Left lung (tissue), 10 donors: ENCODE measurements around the gene ECI2. TPM values are rescaled to one million over a fixed set of nuclear protein-coding genes. Genes with fewer than 3 reads are reported as not detected.
"Not testable (repeated sequence)": the region's sequence is repeated elsewhere in the genome, so short reads cannot be mapped to it uniquely, and the experiment has no call there.

ENCODE experiments used
- ATAC-seq: fragments of 200-7000 bp; cut with Tn5 transposase; one replicate; pipeline ENCODE4 v1.9.1; 2020; ENCODE audit warnings: moderate library complexity
- DNase-seq, 4 donors: peaks; one replicate each; pipeline ENCODE4 v3.0.0-alpha.2; 2013 to 2020
- H3K27ac ChIP-seq, 2 donors: fragments of 200-600 bp; sonication (generic) in 1 of 2; one replicate each; pipeline versions ENCODE4 v1.5.0 to v1.8.0; 2020 to 2021
- H3K27me3 ChIP-seq, 2 donors: fragments of 200-600 bp; sonication (generic) in 1 of 2; one replicate each; pipeline versions ENCODE4 v1.5.0 to v1.8.0; 2020 to 2021
- H3K36me3 ChIP-seq, 2 donors: fragments of 200-600 bp; sonication (generic) in 1 of 2; one replicate each; pipeline versions ENCODE4 v1.5.0 to v1.8.0; 2020 to 2021
- H3K4me1 ChIP-seq, 2 donors: fragments of 200-600 bp; one replicate each; pipeline ENCODE4 v1.8.0; 2021
- H3K4me3 ChIP-seq, 2 donors: fragments of 200-600 bp; sonication (generic) in 1 of 2; one replicate each; pipeline versions ENCODE4 v1.5.0 to v1.8.0; 2020 to 2021; ENCODE audit warnings: mild to moderate bottlenecking in 1 of 2
- H3K9me3 ChIP-seq, 2 donors: fragments of 200-600 bp; sonication (generic) in 1 of 2; one replicate each; pipeline versions ENCODE4 v1.5.0 to v1.8.0; 2020 to 2021
- intact Hi-C, 2 donors: fragments of 100-400 bp; cut with DNase I; formaldehyde crosslinking; loops; one replicate each; pipeline versions ENCODE4 v1.11.2 to v1.14.2; 2022
- polyA plus RNA-seq, 6 donors: library from polyadenylated mRNA; unstranded; fragments of 120-200 nt; gene quantifications; one replicate each; pipeline ENCODE4 v1.2.1, GENCODE V29; 2013; ENCODE audit not compliant: insufficient read length in 6 of 6
- total RNA-seq, 2 donors: library from RNA; stranded (reverse); fragmentation: NEBNext Ultra II Directional; extraction: Animal tissue kit (Norgen Biotek cat#: 25700); gene quantifications; one replicate each; pipeline ENCODE4 v1.2.1, GENCODE V29; 2021
- TF ChIP-seq, protein P1 (sequence below), 2 donors: fragments of 200-600 bp; sonication (generic) in 1 of 2; IDR thresholded peaks; one replicate each; pipeline versions ENCODE4 v1.5.0 to v1.8.0; 2021; ENCODE audit warnings: antibody characterized with exemption in 2 of 2
- donor health status: DM: no; HTN: yes; CAD: no.
- donor health status: DM: no; HTN: no; CAD: no.

ECI2 gene
- total and polyA plus RNA-seq, 8 donors: 34.4 to 86.5 (median 73.9) TPM

DNA sequence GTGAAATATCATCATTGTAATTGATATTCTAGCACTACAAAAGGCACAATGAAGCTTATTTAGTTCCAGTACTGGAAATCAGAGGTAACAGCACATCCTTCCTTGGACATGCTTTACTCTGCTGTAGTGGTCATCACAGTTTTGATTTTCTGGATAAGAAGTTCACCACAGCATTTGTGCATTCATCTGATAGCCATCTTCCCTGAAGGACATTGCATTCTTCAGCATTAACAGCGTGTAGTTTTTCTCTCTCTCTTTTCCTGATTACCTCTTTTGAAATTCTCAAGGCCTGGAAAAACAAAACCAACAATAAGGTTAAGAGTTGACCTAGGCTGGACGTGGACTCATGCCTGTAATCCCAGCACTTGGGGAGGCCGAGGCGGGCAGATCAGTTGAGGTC is 19.6 kb downstream of the ECI2 start:
- Histone ChIP-seq H3K36me3 (peaks cover 0 to 60% of the 10 kb centered on the region in 2 donors), H3K27me3 (no peaks in the 10 kb centered on the region), H3K4me3 (no peak overlapping the region), H3K4me1 (no peaks in the 10 kb centered on the region), H3K9me3 (peaks cover 0 to 12% of the 10 kb centered on the region in 2 donors), H3K27ac (no peak overlapping the region)
- TF ChIP-seq, protein P1, sequence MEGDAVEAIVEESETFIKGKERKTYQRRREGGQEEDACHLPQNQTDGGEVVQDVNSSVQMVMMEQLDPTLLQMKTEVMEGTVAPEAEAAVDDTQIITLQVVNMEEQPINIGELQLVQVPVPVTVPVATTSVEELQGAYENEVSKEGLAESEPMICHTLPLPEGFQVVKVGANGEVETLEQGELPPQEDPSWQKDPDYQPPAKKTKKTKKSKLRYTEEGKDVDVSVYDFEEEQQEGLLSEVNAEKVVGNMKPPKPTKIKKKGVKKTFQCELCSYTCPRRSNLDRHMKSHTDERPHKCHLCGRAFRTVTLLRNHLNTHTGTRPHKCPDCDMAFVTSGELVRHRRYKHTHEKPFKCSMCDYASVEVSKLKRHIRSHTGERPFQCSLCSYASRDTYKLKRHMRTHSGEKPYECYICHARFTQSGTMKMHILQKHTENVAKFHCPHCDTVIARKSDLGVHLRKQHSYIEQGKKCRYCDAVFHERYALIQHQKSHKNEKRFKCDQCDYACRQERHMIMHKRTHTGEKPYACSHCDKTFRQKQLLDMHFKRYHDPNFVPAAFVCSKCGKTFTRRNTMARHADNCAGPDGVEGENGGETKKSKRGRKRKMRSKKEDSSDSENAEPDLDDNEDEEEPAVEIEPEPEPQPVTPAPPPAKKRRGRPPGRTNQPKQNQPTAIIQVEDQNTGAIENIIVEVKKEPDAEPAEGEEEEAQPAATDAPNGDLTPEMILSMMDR (IDR thresholded peaks at IDR 0.05): no peak
- DNase-seq (no peak), ATAC-seq (no peak)
- intact Hi-C loops: no loop called here

DNA sequence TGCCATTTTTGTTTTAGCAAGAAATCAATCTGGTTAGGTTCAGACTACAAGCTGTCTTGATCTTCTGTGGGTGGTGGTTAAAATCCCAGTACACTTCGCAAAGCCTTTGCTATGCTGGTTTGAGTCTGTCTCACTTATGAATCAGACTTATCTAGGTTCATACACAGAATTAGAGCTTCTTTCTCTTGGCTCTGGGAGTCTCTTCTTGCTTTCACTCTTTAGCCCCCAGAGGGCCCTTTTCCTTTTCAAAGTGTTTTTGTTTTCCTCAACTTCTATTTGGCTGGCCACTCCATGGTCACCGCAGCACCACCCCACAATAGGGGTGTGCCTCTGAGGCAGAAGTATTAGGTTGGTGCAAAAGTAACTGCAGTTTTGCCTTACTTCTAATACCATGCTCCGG is 21.3 kb downstream of the ECI2 start:
- H3K4me1 ChIP-seq: no peaks in the 10 kb centered on the region
- DNase-seq: no peak
- H3K27me3 ChIP-seq: no peaks in the 10 kb centered on the region
- H3K9me3 ChIP-seq: peaks cover 0 to 12% of the 10 kb centered on the region in 2 donors
- H3K27ac ChIP-seq: no peak overlapping the region
- H3K4me3 ChIP-seq: no peak overlapping the region
- peaks cover 0 to 43% of the 10 kb centered on the region in 2 donors for H3K36me3 ChIP-seq
- intact Hi-C loops: no loop called here
- no peak for ATAC-seq
- TF ChIP-seq, protein P1 (IDR thresholded peaks at IDR 0.05): no peak

DNA sequence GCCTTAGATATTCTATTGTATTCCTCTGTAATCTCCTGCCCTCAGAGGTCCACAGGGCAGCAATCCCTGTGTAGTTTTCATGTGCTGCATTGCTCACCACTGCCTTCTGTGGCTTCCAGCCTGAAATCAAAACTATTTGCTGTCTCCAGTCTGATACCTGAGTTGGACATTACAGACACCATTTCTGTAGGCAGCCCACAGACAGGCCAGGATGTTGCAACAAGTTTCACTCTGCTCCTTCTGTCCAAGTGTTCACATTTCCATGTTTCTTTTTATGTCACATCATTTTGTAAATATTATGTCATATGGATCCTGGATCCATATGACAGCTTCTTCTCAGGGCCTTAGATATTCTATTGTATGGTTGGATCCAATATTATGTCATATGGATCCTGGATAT is 21.7 kb downstream of the ECI2 start:
- Histone ChIP-seq H3K4me1 (no peaks in the 10 kb centered on the region), H3K36me3 (peaks cover 0 to 39% of the 10 kb centered on the region in 2 donors), H3K27ac (no peak overlapping the region), H3K4me3 (no peak overlapping the region), H3K9me3 (peaks cover 0 to 12% of the 10 kb centered on the region in 2 donors), H3K27me3 (no peaks in the 10 kb centered on the region)
- no peak for ATAC-seq
- TF ChIP-seq, protein P1 (IDR thresholded peaks at IDR 0.05): no peak
- no peak for DNase-seq
- intact Hi-C loops: no loop called here

DNA sequence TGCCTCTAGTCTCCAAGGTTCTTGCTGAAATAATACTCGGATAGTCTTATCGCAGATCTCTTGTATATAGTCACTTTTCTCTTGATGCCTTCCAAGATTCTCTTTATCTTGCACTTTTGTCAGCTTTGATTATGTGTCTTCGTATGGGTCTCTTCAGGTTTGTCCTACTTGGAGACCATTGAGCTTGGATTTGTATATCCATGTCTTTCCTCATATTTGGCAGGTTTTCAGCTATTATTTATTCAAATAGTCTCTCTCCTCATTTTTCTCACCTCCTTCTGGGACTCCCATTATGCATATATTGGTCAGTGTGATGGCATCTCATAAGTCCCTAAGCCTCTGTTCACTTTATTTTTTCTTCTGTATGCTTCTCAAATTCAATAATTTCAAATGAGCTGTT is 23.0 kb downstream of the ECI2 start:
- peaks cover 0 to 28% of the 10 kb centered on the region in 2 donors for H3K36me3 ChIP-seq
- H3K27ac ChIP-seq: no peak overlapping the region
- no peak overlapping the region for H3K4me3 ChIP-seq
- no peaks in the 10 kb centered on the region for H3K4me1 ChIP-seq
- H3K27me3 ChIP-seq: no peaks in the 10 kb centered on the region
- ATAC-seq (no peak), DNase-seq (no peak)
- TF ChIP-seq, protein P1 (IDR thresholded peaks at IDR 0.05): no peak
- intact Hi-C loops: no loop called here
- H3K9me3 ChIP-seq: peaks cover 0 to 12% of the 10 kb centered on the region in 2 donors

DNA sequence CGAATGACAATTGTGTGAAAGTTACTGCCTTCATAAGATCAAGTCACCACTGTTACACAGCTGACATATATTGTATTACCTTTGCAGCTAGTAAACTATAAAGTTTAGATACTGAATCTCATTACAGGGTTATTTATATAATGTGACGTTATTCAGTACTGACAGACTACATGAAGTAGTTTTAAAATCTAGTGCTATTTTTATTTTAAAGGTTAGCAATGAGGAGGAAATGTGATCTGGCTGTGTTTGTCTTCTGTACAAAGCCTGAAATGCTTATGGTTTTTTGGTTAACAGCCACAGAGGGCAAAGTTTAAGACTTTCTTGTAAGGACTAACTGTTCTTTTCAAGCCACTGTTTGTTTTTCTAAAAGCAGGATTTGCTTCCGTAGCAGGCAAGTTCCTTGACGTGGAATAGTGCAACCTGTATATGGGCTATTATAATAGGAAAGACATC is 26.0 kb downstream of the ECI2 start:
- H3K9me3 ChIP-seq: peaks cover 0 to 12% of the 10 kb centered on the region in 2 donors
- H3K4me3 ChIP-seq, H3K27me3 ChIP-seq, H3K4me1 ChIP-seq, H3K27ac ChIP-seq, H3K36me3 ChIP-seq, intact Hi-C loops: not testable (repeated sequence)
- DNase-seq (peak in 1 of 4 donors; percentile 19), ATAC-seq (peak; percentile 39)

DNA sequence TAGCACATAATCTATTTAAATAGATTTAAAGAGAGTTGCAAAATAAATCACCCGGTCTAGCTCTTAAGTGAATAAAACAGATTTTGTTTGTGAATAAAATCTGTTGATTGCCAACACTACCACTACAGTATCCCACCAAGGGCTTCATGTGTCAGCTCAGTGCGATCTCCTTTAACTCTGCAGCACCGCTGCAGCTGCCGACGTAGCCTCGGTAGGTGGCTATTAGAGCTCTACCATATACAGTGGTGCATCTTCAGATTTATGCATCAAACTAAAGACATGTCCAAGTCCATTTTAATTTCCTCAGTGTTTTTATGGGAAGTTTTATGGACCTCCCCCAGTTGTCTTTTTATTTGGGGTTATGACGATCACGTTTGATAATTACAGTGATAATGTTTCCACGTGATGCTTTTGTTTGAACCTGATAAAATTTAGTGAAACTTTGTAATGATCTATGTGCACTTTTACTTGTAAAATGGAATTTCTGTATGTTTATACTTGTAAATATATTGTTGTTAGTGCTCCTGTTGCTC is 26.7 kb downstream of the ECI2 start:
- peaks cover 0 to 12% of the 10 kb centered on the region in 2 donors for H3K9me3 ChIP-seq
- no peaks in the 10 kb centered on the region for H3K4me1 ChIP-seq
- intact Hi-C loops: no loop called here
- H3K27me3 ChIP-seq: no peaks in the 10 kb centered on the region
- DNase-seq (no peak), ATAC-seq (no peak)
- no peak overlapping the region for H3K27ac ChIP-seq
- H3K36me3 ChIP-seq: no peaks in the 10 kb centered on the region
- TF ChIP-seq, protein P1 (IDR thresholded peaks at IDR 0.05): no peak
- H3K4me3 ChIP-seq: no peak overlapping the region
